Stimulated activated naive CD8-positive, alpha-beta T cell treated with anti-CD3 and anti-CD28 coated beads, Interleukin-15, amount 100 ng/mL, for 72 hours (primary cell): ENCODE data around the gene PNPLA7.
"Not testable (repeated sequence)": the region's sequence is repeated elsewhere in the genome, so short reads cannot be mapped to it uniquely, and the experiment has no call there.

ENCODE experiments used
- ATAC-seq: fragments of 150-1000 bp; cut with Tn5 transposase; 2 replicates; pipeline ENCODE4 v1.10.0; 2021; ENCODE audit warnings: mild to moderate bottlenecking, moderate library complexity
- DNase-seq, 2 donors: peaks; one replicate each; pipeline ENCODE4 v3.0.0; 2021 to 2022
- H3K27ac Mint-ChIP-seq, 2 donors: one replicate each; pipeline ENCODE4 v1.8.0; 2022; ENCODE audit warnings: mild to moderate bottlenecking in 2 of 2, mixed read lengths in 2 of 2, moderate library complexity in 2 of 2
- H3K27me3 Mint-ChIP-seq: one replicate; pipeline ENCODE4 v1.8.0; 2022; ENCODE audit warnings: mixed read lengths
- H3K4me1 Mint-ChIP-seq: one replicate; pipeline ENCODE4 v1.8.0; 2022; ENCODE audit warnings: mild to moderate bottlenecking, mixed read lengths
- H3K4me3 Mint-ChIP-seq, 2 donors: one replicate each; pipeline ENCODE4 v1.8.0; 2022; ENCODE audit warnings: mild to moderate bottlenecking in 2 of 2, mixed read lengths in 2 of 2, moderate library complexity in 1 of 2
- H3K9me3 Mint-ChIP-seq, 2 donors: one replicate each; pipeline ENCODE4 v1.8.0; 2022; ENCODE audit warnings: mixed read lengths in 2 of 2

PNPLA7 gene

GRCh38 chr9:137514691-137515337 lies 35.4 kb downstream of the PNPLA7 start:
- Mint-ChIP-seq H3K4me1 (peaks cover 8% of the 10 kb centered on the region), H3K27ac (no peak overlapping the region), H3K4me3 (no peak overlapping the region), H3K9me3 (no peaks in the 10 kb centered on the region), H3K27me3 (no peaks in the 10 kb centered on the region)
- ATAC-seq (peak; percentile 39), DNase-seq (no peak)

GRCh38 chr9:137513801-137514570 lies 36.2 kb downstream of the PNPLA7 start:
- H3K9me3 Mint-ChIP-seq, H3K4me3 Mint-ChIP-seq, DNase-seq, H3K4me1 Mint-ChIP-seq, H3K27me3 Mint-ChIP-seq, ATAC-seq: not testable (repeated sequence)
- H3K27ac Mint-ChIP-seq, result peak overlapping the region in 1 of 2 donors; percentile 36

- not testable (repeated sequence) for H3K9me3 Mint-ChIP-seq, H3K27ac Mint-ChIP-seq, ATAC-seq
Measured at GRCh38 chr9:137513136-137513535, 37.1 kb downstream of the PNPLA7 start.

GRCh38 chr9:137511758-137512463 lies 38.3 kb downstream of the PNPLA7 start:
- no peak for ATAC-seq
- peaks cover 8% of the 10 kb centered on the region for H3K4me1 Mint-ChIP-seq
- no peak for DNase-seq
- H3K9me3 Mint-ChIP-seq, result no peaks in the 10 kb centered on the region
- H3K27ac Mint-ChIP-seq, result no peak overlapping the region
- H3K27me3 Mint-ChIP-seq, result no peaks in the 10 kb centered on the region
- H3K4me3 Mint-ChIP-seq, result no peak overlapping the region

More at GRCh38 chr9:137513136-137513535, 37.1 kb downstream of the PNPLA7 start:
- H3K4me3 Mint-ChIP-seq, DNase-seq, H3K4me1 Mint-ChIP-seq, H3K27me3 Mint-ChIP-seq: not testable (repeated sequence)

GRCh38 chr9:137511126-137511525 lies 39.1 kb downstream of the PNPLA7 start:
- not testable (repeated sequence) for H3K27me3 Mint-ChIP-seq, ATAC-seq, DNase-seq, H3K4me3 Mint-ChIP-seq, H3K27ac Mint-ChIP-seq, H3K9me3 Mint-ChIP-seq, H3K4me1 Mint-ChIP-seq

- DNase-seq, result no peak
- no peak overlapping the region for H3K27ac Mint-ChIP-seq
- peaks cover 8% of the 10 kb centered on the region for H3K4me1 Mint-ChIP-seq
- H3K4me3 Mint-ChIP-seq, result no peak overlapping the region
- H3K9me3 Mint-ChIP-seq, result no peaks in the 10 kb centered on the region
- H3K27me3 Mint-ChIP-seq, result no peaks in the 10 kb centered on the region
- ATAC-seq, result no peak
Measured at GRCh38 chr9:137509198-137509597, 41.0 kb downstream of the PNPLA7 start.

- no peaks in the 10 kb centered on the region for H3K27me3 Mint-ChIP-seq
- DNase-seq (no peak), ATAC-seq (no peak)
- peaks cover 0 to 10% of the 10 kb centered on the region in 2 donors for H3K9me3 Mint-ChIP-seq
- H3K27ac Mint-ChIP-seq, result no peak overlapping the region
- H3K4me3 Mint-ChIP-seq, result no peak overlapping the region
- H3K4me1 Mint-ChIP-seq, result peaks cover 8% of the 10 kb centered on the region
Measured at GRCh38 chr9:137506702-137507171, 43.5 kb downstream of the PNPLA7 start.

GRCh38 chr9:137506274-137506673 lies 43.9 kb downstream of the PNPLA7 start:
- no peak for DNase-seq
- H3K27ac Mint-ChIP-seq, result peak overlapping the region in 1 of 2 donors; percentile 57
- H3K4me1 Mint-ChIP-seq, result peaks cover 10% of the 10 kb centered on the region
- no peak overlapping the region for H3K4me3 Mint-ChIP-seq
- ATAC-seq, result no peak
- H3K9me3 Mint-ChIP-seq, result peaks cover 0 to 12% of the 10 kb centered on the region in 2 donors
- no peaks in the 10 kb centered on the region for H3K27me3 Mint-ChIP-seq

GRCh38 chr9:137505421-137506140 lies 44.6 kb downstream of the PNPLA7 start:
- peaks cover 10% of the 10 kb centered on the region for H3K4me1 Mint-ChIP-seq

GRCh38 chr9:137504432-137504777 lies 45.8 kb downstream of the PNPLA7 start:
- Mint-ChIP-seq H3K4me3 (no peak overlapping the region), H3K27ac (no peak overlapping the region), H3K9me3 (peaks cover 0 to 12% of the 10 kb centered on the region in 2 donors), H3K27me3 (no peaks in the 10 kb centered on the region), H3K4me1 (peaks cover 10% of the 10 kb centered on the region)
- DNase-seq (no peak), ATAC-seq (peak; percentile 57)

More at GRCh38 chr9:137505421-137506140, 44.6 kb downstream of the PNPLA7 start:
- H3K27me3 Mint-ChIP-seq, result no peaks in the 10 kb centered on the region
- H3K27ac Mint-ChIP-seq, result no peak overlapping the region
- ATAC-seq (no peak), DNase-seq (no peak)
- no peak overlapping the region for H3K4me3 Mint-ChIP-seq
- H3K9me3 Mint-ChIP-seq, result peaks cover 0 to 12% of the 10 kb centered on the region in 2 donors

- Mint-ChIP-seq H3K9me3 (peaks cover 0 to 12% of the 10 kb centered on the region in 2 donors), H3K4me3 (peak overlapping the region in 1 of 2 donors; percentile 35), H3K27me3 (no peaks in the 10 kb centered on the region), H3K27ac (peak overlapping the region; percentile 19 to 95), H3K4me1 (peaks cover 10% of the 10 kb centered on the region)
- ATAC-seq (no peak), DNase-seq (no peak)
Measured at GRCh38 chr9:137502008-137502911, 47.9 kb downstream of the PNPLA7 start.

GRCh38 chr9:137501457-137501856 lies 48.7 kb downstream of the PNPLA7 start:
- Mint-ChIP-seq H3K9me3 (peaks cover 0 to 12% of the 10 kb centered on the region in 2 donors), H3K27me3 (no peaks in the 10 kb centered on the region), H3K4me3 (no peak overlapping the region), H3K27ac (peak overlapping the region in 1 of 2 donors; percentile 89), H3K4me1 (peaks cover 10% of the 10 kb centered on the region)
- no peak for DNase-seq
- no peak for ATAC-seq

- H3K27me3 Mint-ChIP-seq, result no peaks in the 10 kb centered on the region
- H3K27ac Mint-ChIP-seq, result no peak overlapping the region
- H3K9me3 Mint-ChIP-seq, result peaks cover 0 to 12% of the 10 kb centered on the region in 2 donors
- no peak for ATAC-seq
- H3K4me1 Mint-ChIP-seq, result peaks cover 10% of the 10 kb centered on the region
- no peak overlapping the region for H3K4me3 Mint-ChIP-seq
- no peak for DNase-seq
Measured at GRCh38 chr9:137500666-137501397, 49.4 kb downstream of the PNPLA7 start.
